BJ (cell line): Measurements from ENCODE around the gene FAM149B1. TPM values are rescaled to one million over a fixed set of nuclear protein-coding genes. Genes with fewer than 3 reads are reported as not detected.
A peak's percentile ranks its signal among the peaks of the same experiment; 100 is the strongest.
"Not testable (repeated sequence)": the region's sequence is repeated elsewhere in the genome, so short reads cannot be mapped to it uniquely, and the experiment has no call there.

Experiments used
- CTCF ChIA-PET: fragments of 350-600 bp; formaldehyde crosslinking; extraction: SDS; loops from one replicate; lab custom pipeline; 2021; ENCODE audit warnings: antibody characterized with exemption, inconsistent platforms; lab: Yijun Ruan, JAX
- POLR2A ChIA-PET: fragments of 300-600 bp; sonication (Branson Sonifier 250); formaldehyde crosslinking; extraction: SDS; loops from one replicate; lab custom pipeline; 2021; ENCODE audit warnings: antibody characterized with exemption; lab: Charles Lee
- DNase-seq: peaks from one replicate; pipeline ENCODE4 v3.0.0-alpha.2; 2011; ENCODE audit warnings: low read depth
- H3K27me3 ChIP-seq: 2 replicates; pipeline ENCODE4 v1.6.0; 2011; ENCODE audit warnings: low read length; ENCODE audit not compliant: control insufficient read depth, insufficient read depth
- H3K36me3 ChIP-seq: 2 replicates; pipeline ENCODE4 v1.5.1; 2011; ENCODE audit warnings: low read length; ENCODE audit not compliant: control insufficient read depth, insufficient read depth
- H3K4me3 ChIP-seq: 2 replicates; pipeline ENCODE4 v1.5.1; 2011; ENCODE audit warnings: low read depth, mild to moderate bottlenecking, control low read depth, low read length
- polyA plus RNA-seq: library from polyadenylated mRNA; depleted of rRNA; stranded (reverse); fragments of >200 nt; gene quantifications from 2 replicates; pipeline ENCODE4 v1.2.3, GENCODE V29; 2011
- TF ChIP-seq, protein P1 (sequence below): IDR thresholded peaks from 2 replicates; pipeline ENCODE4 v1.5.1; 2011; ENCODE audit warnings: low read depth, mild to moderate bottlenecking, control low read depth, inconsistent platforms, low read length, moderate library complexity; ENCODE audit not compliant: insufficient read depth

FAM149B1 gene
- polyA plus RNA-seq, 1 experiment = 33.0 TPM

DNA sequence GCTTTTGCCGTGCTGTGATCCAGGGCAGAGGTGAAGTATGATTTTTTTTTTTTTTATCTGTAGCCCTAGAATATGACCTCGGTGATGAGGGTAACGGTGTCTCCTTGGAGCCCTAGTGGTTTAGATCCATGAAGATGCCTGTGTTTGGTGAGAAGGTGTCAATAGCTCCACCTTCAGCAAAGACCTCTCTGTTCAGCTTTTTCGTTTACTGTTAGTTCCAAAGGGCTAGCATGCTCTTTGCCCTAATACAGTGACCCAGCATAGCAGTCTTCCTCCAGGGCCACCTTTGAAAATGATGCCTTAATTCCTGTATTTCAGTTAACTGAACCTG lies 85.3 kb downstream of the FAM149B1 start:
- no peak for DNase-seq
- TF ChIP-seq, protein P1, sequence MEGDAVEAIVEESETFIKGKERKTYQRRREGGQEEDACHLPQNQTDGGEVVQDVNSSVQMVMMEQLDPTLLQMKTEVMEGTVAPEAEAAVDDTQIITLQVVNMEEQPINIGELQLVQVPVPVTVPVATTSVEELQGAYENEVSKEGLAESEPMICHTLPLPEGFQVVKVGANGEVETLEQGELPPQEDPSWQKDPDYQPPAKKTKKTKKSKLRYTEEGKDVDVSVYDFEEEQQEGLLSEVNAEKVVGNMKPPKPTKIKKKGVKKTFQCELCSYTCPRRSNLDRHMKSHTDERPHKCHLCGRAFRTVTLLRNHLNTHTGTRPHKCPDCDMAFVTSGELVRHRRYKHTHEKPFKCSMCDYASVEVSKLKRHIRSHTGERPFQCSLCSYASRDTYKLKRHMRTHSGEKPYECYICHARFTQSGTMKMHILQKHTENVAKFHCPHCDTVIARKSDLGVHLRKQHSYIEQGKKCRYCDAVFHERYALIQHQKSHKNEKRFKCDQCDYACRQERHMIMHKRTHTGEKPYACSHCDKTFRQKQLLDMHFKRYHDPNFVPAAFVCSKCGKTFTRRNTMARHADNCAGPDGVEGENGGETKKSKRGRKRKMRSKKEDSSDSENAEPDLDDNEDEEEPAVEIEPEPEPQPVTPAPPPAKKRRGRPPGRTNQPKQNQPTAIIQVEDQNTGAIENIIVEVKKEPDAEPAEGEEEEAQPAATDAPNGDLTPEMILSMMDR = no peak
- ChIA-PET CTCF (interaction anchor here (1.4 to 3.0 kb wide), 2 partner anchors 11 to 20 kb away, joined by 3 to 13 read pairs; no protein-coding TSS in a partner anchor), POLR2A (no interaction called here)
- Histone ChIP-seq H3K36me3 (0 out of 2 replicates have a peak, but pooled peaks cover 3% of the 10 kb centered on the region), H3K27me3 (no peaks in the 10 kb centered on the region), H3K4me3 (peak overlapping the region; percentile 83)

DNA sequence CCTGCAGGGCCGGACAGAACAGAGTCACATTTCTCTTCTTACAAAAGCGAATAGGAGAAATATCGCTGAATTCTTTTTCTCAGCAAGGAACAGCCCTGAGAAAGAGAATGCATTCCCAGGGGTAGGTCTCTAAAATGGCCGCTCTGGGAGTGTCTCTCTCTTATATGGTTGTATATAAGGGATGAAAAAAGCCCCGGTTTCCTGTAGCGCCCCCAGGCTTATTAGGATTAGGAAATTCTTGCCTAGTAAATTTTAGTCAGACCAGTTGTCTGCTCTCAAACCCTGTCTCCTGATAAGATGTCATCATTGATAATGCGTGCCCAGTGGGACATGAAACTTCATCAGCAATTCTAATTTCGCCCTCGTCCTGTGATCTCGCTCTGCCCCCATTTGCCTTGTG lies 90.7 kb downstream of the FAM149B1 start:
- H3K4me3 ChIP-seq, H3K27me3 ChIP-seq, POLR2A ChIA-PET, H3K36me3 ChIP-seq, CTCF ChIA-PET, DNase-seq: not testable (repeated sequence)

DNA sequence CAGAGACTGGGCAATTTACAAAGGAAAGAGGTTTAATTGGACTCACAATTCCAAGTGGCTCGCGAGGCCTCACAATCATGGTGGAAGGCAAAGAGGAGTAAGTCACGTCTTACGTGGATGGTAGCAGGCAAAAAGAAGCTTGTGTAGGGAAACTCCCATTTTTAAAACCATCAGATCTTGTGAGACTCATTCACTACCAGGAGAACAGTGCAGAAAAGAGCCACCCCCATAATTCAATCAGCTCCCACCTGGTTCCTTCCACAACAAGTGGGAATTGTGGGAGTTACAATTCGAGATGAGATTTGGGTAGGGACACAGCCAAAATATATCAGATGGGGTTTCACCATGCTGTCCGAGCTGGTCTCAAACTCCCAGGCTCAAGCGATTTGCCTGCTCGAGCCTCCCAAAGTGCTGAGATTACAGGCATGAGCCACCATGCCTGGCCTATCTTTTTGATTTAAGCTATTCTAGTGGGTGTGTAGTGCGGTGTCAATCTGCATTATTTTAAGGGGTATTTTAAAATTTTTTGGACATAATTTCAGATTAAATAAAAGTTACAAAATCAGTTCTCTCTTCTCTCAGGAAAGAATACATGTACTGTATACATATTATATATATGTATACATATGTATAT lies 93.6 kb downstream of the FAM149B1 start:
- TF ChIP-seq, protein P1 = no peak
- Histone ChIP-seq H3K27me3 (no peaks in the 10 kb centered on the region), H3K4me3 (no peak overlapping the region), H3K36me3 (no peaks in the 10 kb centered on the region)
- ChIA-PET CTCF (no interaction called here), POLR2A (no interaction called here)
- no peak for DNase-seq

DNA sequence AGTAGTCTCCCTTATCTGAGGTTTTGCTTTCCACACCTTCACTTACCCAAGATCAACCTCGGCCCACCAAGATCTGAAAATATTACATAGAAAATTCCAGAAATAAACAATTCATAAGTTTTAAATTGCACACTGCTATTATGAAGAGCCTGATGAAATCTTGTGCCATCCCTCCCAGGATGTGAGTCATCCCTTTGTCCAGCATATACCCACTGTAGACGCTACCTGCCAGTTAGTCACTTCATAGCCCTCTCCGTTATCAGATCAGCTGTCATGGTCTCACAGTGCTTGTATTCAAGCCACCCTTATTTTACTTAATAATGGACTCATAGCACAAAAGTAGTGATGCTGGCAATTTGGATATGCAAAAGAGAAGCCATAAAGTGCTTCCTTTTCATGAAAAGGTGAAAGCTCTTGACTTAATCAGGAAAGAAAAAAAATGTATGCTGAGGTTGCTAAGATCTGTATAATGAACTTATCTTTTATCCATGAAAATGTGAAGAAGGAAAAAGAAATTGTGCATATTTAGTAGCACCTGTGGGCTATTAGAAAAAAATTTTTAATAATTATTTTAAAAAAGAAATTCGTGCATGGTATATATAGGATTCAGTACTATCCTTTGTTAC lies 94.3 kb downstream of the FAM149B1 start:
- no peaks in the 10 kb centered on the region for H3K36me3 ChIP-seq
- CTCF ChIA-PET = no interaction called here
- DNase-seq = no peak
- TF ChIP-seq, protein P1 = no peak
- H3K4me3 ChIP-seq = no peak overlapping the region
- POLR2A ChIA-PET = no interaction called here
- peaks cover 1% of the 10 kb centered on the region for H3K27me3 ChIP-seq

DNA sequence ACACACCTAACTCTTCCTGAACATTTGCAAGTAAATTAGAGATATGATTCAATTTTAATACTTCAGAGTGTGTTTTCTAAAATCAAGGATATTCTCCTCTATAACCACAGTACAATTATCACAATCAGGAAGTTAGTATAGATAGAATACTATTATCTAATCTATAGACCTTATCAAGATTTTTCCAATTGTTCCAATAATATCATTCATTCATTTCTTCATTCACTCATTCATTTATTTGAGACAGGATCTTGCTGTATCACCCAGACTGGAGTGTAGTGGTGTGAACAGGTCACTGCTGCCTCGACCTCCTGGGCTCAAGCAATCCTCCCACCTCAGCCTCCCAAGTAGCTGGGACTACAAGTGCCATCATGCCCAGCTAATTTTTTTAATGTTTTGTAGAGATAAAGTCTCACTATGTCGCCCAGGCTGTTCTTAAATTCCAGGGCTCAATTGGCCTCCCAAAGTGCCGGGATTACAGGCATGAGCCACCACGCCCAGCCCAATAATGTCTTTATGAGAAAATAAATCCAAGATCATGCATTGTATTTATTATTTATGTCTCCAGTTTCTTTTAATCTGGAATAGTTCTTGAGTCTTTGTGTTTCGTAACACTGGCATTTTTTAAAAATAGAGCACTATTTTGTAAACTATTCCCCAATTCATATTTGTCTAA lies 95.1 kb downstream of the FAM149B1 start:
- Histone ChIP-seq H3K4me3 (no peak overlapping the region), H3K36me3 (no peaks in the 10 kb centered on the region), H3K27me3 (peaks cover 3% of the 10 kb centered on the region)
- TF ChIP-seq, protein P1 = no peak
- ChIA-PET POLR2A (no interaction called here), CTCF (interaction anchor here (0.6 to 2.8 kb wide), 11 partner anchors 9 to 885 kb away, joined by 3 to 13 read pairs (median 5); partner anchors contain the start of gene DNAJC9)
- DNase-seq = no peak
